Natural killer cell treated with Interleukin-12 subunit alpha and Interleukin-12 subunit beta and Interleukin-15 and Interleukin-18, amount 100 ng/mL, for 72 hours (primary cell): Measurements from ENCODE around the gene SEC61A1. TPM values are rescaled to one million over a fixed set of nuclear protein-coding genes. Genes with fewer than 3 reads are reported as not detected.

ENCODE experiments used
- ATAC-seq, 2 donors: fragments of 150-1000 bp; cut with Tn5 transposase in 1 of 2; sonication (Bioruptor Pico), chemical (Tn5 transposase) in 1 of 2; 2 replicates each; pipeline ENCODE4 v1.10.0; 2021
- DNase-seq: peaks from one replicate; pipeline ENCODE4 v3.0.0; 2022; ENCODE audit warnings: low spot score
- H3K27ac Mint-ChIP-seq, 2 donors: 1 replicate in 1 of 2; 2 replicates in 1 of 2; pipeline ENCODE4 v1.8.0; 2022; ENCODE audit warnings: mixed read lengths in 2 of 2, mild to moderate bottlenecking in 1 of 2, moderate library complexity in 1 of 2
- H3K27me3 Mint-ChIP-seq, 2 donors: 1 replicate in 1 of 2; 2 replicates in 1 of 2; pipeline ENCODE4 v1.8.0; 2022; ENCODE audit warnings: mixed read lengths in 2 of 2
- H3K36me3 Mint-ChIP-seq: one replicate; pipeline ENCODE4 v1.8.0; 2022; ENCODE audit warnings: mixed read lengths
- H3K4me1 Mint-ChIP-seq, 2 donors: 1 replicate in 1 of 2; 2 replicates in 1 of 2; pipeline ENCODE4 v1.8.0; 2022; ENCODE audit warnings: low read depth in 2 of 2, mixed read lengths in 2 of 2, mild to moderate bottlenecking in 1 of 2
- H3K4me3 Mint-ChIP-seq: one replicate; pipeline ENCODE4 v1.8.0; 2022; ENCODE audit warnings: mixed read lengths
- H3K9me3 Mint-ChIP-seq: 2 replicates; pipeline ENCODE4 v1.8.0; 2022; ENCODE audit warnings: mixed read lengths
- total RNA-seq, 2 donors: library from RNA; stranded (reverse); gene quantifications; one replicate each; pipeline ENCODE4 v1.2.3, GENCODE V29; 2022

The SEC61A1 gene
- total RNA-seq: 100 to 1,000 TPM; 278 to 291 TPM

GRCh38 chr3:128051837-128052594 lies at the start of gene SEC61A1:
Gene SEC61A1, plus strand, starts transcription at chr3:128052437. Its CDS starts 116 bp downstream, at chr3:128052553.
- H3K4me3 Mint-ChIP-seq: peak within 1 kb of the TSS; percentile 89
- H3K4me1 Mint-ChIP-seq: peaks cover 38 to 42% of the 10 kb centered on the region in 2 donors
- H3K36me3 Mint-ChIP-seq: peaks cover 34% of the 10 kb centered on the region
- H3K27me3 Mint-ChIP-seq: peaks cover 1 to 4% of the 10 kb centered on the region in 2 donors
- peak within 1 kb of the TSS; percentile 98 to 99 for H3K27ac Mint-ChIP-seq
- no peaks in the 10 kb centered on the region for H3K9me3 Mint-ChIP-seq
- ATAC-seq (peak; percentile 98 to 99), DNase-seq (peak; percentile 99)

GRCh38 chr3:128004661-128005060 lies 47.6 kb upstream of the SEC61A1 start:
- no peaks in the 10 kb centered on the region for H3K9me3 Mint-ChIP-seq
- no peak overlapping the region for H3K4me3 Mint-ChIP-seq
- ATAC-seq: peak in 1 of 2 donors; percentile 25
- no peaks in the 10 kb centered on the region for H3K4me1 Mint-ChIP-seq
- H3K36me3 Mint-ChIP-seq: no peaks in the 10 kb centered on the region
- peaks cover 0 to 19% of the 10 kb centered on the region in 2 donors for H3K27me3 Mint-ChIP-seq
- no peak overlapping the region for H3K27ac Mint-ChIP-seq
- DNase-seq: no peak

GRCh38 chr3:128006061-128007032 lies 45.9 kb upstream of the SEC61A1 start:
- no peak overlapping the region for H3K4me3 Mint-ChIP-seq
- H3K4me1 Mint-ChIP-seq: no peaks in the 10 kb centered on the region
- H3K27ac Mint-ChIP-seq: no peak overlapping the region
- no peak for DNase-seq
- H3K9me3 Mint-ChIP-seq: no peaks in the 10 kb centered on the region
- H3K36me3 Mint-ChIP-seq: no peaks in the 10 kb centered on the region
- H3K27me3 Mint-ChIP-seq: peaks cover 0 to 22% of the 10 kb centered on the region in 2 donors
- peak in 1 of 2 donors; percentile 54 for ATAC-seq

GRCh38 chr3:128007033-128007424 lies 45.2 kb upstream of the SEC61A1 start:
- no peaks in the 10 kb centered on the region for H3K36me3 Mint-ChIP-seq
- ATAC-seq: peak in 1 of 2 donors; percentile 7
- no peaks in the 10 kb centered on the region for H3K4me1 Mint-ChIP-seq
- peaks cover 0 to 21% of the 10 kb centered on the region in 2 donors for H3K27me3 Mint-ChIP-seq
- H3K9me3 Mint-ChIP-seq: no peaks in the 10 kb centered on the region
- no peak overlapping the region for H3K4me3 Mint-ChIP-seq
- no peak for DNase-seq
- H3K27ac Mint-ChIP-seq: no peak overlapping the region

GRCh38 chr3:128009952-128010846 lies 42.0 kb upstream of the SEC61A1 start:
- H3K9me3 Mint-ChIP-seq: no peaks in the 10 kb centered on the region
- no peaks in the 10 kb centered on the region for H3K36me3 Mint-ChIP-seq
- peaks cover 0 to 22% of the 10 kb centered on the region in 2 donors for H3K27me3 Mint-ChIP-seq
- no peaks in the 10 kb centered on the region for H3K4me1 Mint-ChIP-seq
- ATAC-seq: peak in 1 of 2 donors; percentile 26
- no peak for DNase-seq
- H3K27ac Mint-ChIP-seq: no peak overlapping the region
- no peak overlapping the region for H3K4me3 Mint-ChIP-seq

- Mint-ChIP-seq H3K4me3 (no peak overlapping the region), H3K36me3 (no peaks in the 10 kb centered on the region), H3K9me3 (no peaks in the 10 kb centered on the region), H3K27ac (no peak overlapping the region), H3K4me1 (no peaks in the 10 kb centered on the region), H3K27me3 (peaks cover 0 to 22% of the 10 kb centered on the region in 2 donors)
- DNase-seq (no peak), ATAC-seq (no peak)
Measured at GRCh38 chr3:128011140-128011539, 41.1 kb upstream of the SEC61A1 start.

- Mint-ChIP-seq H3K27me3 (peaks cover 0 to 20% of the 10 kb centered on the region in 2 donors), H3K36me3 (no peaks in the 10 kb centered on the region), H3K9me3 (no peaks in the 10 kb centered on the region), H3K4me3 (no peak overlapping the region), H3K27ac (no peak overlapping the region), H3K4me1 (no peaks in the 10 kb centered on the region)
- ATAC-seq (no peak), DNase-seq (no peak)
Measured at GRCh38 chr3:128012050-128012449, 40.2 kb upstream of the SEC61A1 start.

- Mint-ChIP-seq H3K9me3 (no peaks in the 10 kb centered on the region), H3K36me3 (no peaks in the 10 kb centered on the region), H3K4me3 (no peak overlapping the region), H3K27ac (no peak overlapping the region), H3K4me1 (no peaks in the 10 kb centered on the region), H3K27me3 (peaks cover 0 to 15% of the 10 kb centered on the region in 2 donors)
- no peak for ATAC-seq
- no peak for DNase-seq
Measured at GRCh38 chr3:128014548-128014947, 37.7 kb upstream of the SEC61A1 start.

GRCh38 chr3:128016502-128016901 lies 35.7 kb upstream of the SEC61A1 start:
- no peak for ATAC-seq
- H3K36me3 Mint-ChIP-seq: no peaks in the 10 kb centered on the region
- no peaks in the 10 kb centered on the region for H3K4me1 Mint-ChIP-seq

GRCh38 chr3:128021768-128022372 lies 30.4 kb upstream of the SEC61A1 start:
- Mint-ChIP-seq H3K4me1 (no peaks in the 10 kb centered on the region), H3K9me3 (no peaks in the 10 kb centered on the region), H3K36me3 (no peaks in the 10 kb centered on the region), H3K27ac (no peak overlapping the region), H3K27me3 (peaks cover 12 to 23% of the 10 kb centered on the region in 2 donors), H3K4me3 (no peak overlapping the region)
- ATAC-seq (no peak), DNase-seq (no peak)

More at GRCh38 chr3:128016502-128016901, 35.7 kb upstream of the SEC61A1 start:
- no peak for DNase-seq
- H3K27ac Mint-ChIP-seq: no peak overlapping the region
- H3K27me3 Mint-ChIP-seq: peaks cover 0 to 4% of the 10 kb centered on the region in 2 donors
- no peaks in the 10 kb centered on the region for H3K9me3 Mint-ChIP-seq
- H3K4me3 Mint-ChIP-seq: no peak overlapping the region

GRCh38 chr3:128033102-128033501 lies 19.1 kb upstream of the SEC61A1 start:
- ATAC-seq (no peak), DNase-seq (no peak)
- Mint-ChIP-seq H3K4me1 (no peaks in the 10 kb centered on the region), H3K9me3 (no peaks in the 10 kb centered on the region), H3K27me3 (peaks cover 11 to 14% of the 10 kb centered on the region in 2 donors), H3K27ac (no peak overlapping the region), H3K36me3 (no peaks in the 10 kb centered on the region), H3K4me3 (no peak overlapping the region)

GRCh38 chr3:128036119-128036518 lies 16.1 kb upstream of the SEC61A1 start:
- Mint-ChIP-seq H3K27ac (no peak overlapping the region), H3K27me3 (peaks cover 15 to 20% of the 10 kb centered on the region in 2 donors), H3K36me3 (no peaks in the 10 kb centered on the region), H3K4me3 (no peak overlapping the region), H3K4me1 (no peaks in the 10 kb centered on the region), H3K9me3 (no peaks in the 10 kb centered on the region)
- DNase-seq: no peak
- ATAC-seq: no peak

GRCh38 chr3:128040041-128040440 lies 12.2 kb upstream of the SEC61A1 start:
- Mint-ChIP-seq H3K36me3 (no peaks in the 10 kb centered on the region), H3K27me3 (peaks cover 15 to 22% of the 10 kb centered on the region in 2 donors), H3K4me3 (no peak overlapping the region), H3K27ac (no peak overlapping the region), H3K9me3 (no peaks in the 10 kb centered on the region), H3K4me1 (no peaks in the 10 kb centered on the region)
- no peak for ATAC-seq
- no peak for DNase-seq
